HEK293T (cell line): Measurements from ENCODE around the gene OXCT1.

Source experiments
- BHLHE40 ChIP-seq: fragments of 450-650 bp; IDR thresholded peaks from 2 replicates; pipeline ENCODE4 v1.6.1; 2016; ENCODE audit warnings: mild to moderate bottlenecking, moderate library complexity, borderline replicate concordance
- FOXM1 ChIP-seq: fragments of 450-650 bp; IDR thresholded peaks from 2 replicates; pipeline ENCODE4 v1.6.1; 2017; ENCODE audit warnings: mild to moderate bottlenecking, borderline replicate concordance
- SP1 ChIP-seq: fragments of 450-650 bp; IDR thresholded peaks from 2 replicates; pipeline ENCODE4 v1.6.1; 2017
- TARDBP ChIP-seq: fragments of 450-650 bp; IDR thresholded peaks from 2 replicates; pipeline ENCODE4 v1.6.1; 2016
- ZNF384 ChIP-seq: fragments of 450-650 bp; IDR thresholded peaks from 2 replicates; pipeline ENCODE4 v1.6.1; 2016

- TF ChIP-seq SP1 (no peak), FOXM1 (no peak), BHLHE40 (no peak), TARDBP (no peak), ZNF384 (no peak)
Measured at GRCh38 chr5:41809128-41809527, 61.1 kb downstream of the OXCT1 start.
